Raji (cell line): ENCODE measurements around the gene DDX20.

Experiments used
- POLR2A ChIP-seq: IDR thresholded peaks from 2 replicates; pipeline ENCODE4 v1.6.1; 2011; ENCODE audit warnings: low read depth, low read length, control low read depth; ENCODE audit not compliant: insufficient read depth

DDX20 gene

DNA sequence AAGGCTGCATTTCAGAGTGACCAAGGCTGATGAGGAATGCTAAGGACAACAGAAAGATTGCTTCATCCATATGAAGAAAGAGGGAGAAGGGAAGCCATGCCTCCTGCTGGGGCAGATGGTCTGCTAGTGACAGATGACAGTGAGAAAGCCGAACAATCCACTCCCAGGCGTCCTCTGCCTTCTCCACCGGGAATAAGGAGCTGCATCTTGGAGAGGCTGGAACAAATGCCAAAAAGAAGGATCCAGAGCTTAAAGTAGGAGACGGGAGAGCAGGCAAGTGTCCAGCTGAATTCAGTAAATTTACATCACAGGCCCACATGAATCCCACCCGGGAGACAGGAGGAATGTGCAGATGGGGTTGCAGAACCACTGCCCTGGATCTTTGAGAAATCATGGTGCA, 33.4 kb downstream of the DDX20 start:
- no peak for TF ChIP-seq POLR2A

DNA sequence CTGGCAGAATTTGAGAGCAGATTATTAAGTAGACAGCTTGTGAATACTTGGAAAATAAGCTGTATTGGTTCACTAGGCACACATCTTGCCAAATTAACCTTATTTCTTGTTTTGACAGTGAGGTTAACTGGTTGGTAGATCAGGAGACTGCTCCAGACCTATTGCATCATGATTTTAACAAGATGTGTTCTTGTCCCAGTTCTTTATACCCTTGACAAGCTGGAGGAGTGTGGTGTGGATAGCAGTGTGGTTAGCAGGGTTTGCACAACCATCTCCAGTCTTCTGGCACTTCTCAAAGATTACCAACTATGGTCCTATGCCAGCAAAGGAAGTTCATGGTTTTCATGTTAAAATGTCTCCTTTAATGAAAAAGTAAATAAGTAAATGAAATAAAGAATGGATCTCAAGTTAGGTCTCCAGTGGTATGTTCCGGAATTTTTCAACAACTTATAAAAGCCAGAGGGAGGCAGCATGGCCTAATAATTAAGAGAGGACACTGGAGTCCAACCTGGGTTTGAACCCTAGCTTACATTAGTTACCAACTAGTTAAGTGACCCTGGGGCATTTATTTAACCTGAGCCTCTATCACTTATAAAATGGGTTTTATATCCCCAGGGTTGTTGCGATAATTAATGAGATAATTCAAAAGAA, 34.1 kb downstream of the DDX20 start:
- no peak for TF ChIP-seq POLR2A

- no peak for TF ChIP-seq POLR2A
Observed at GRCh38 chr1:111791776-111792175, 36.1 kb downstream of the DDX20 start.

DNA sequence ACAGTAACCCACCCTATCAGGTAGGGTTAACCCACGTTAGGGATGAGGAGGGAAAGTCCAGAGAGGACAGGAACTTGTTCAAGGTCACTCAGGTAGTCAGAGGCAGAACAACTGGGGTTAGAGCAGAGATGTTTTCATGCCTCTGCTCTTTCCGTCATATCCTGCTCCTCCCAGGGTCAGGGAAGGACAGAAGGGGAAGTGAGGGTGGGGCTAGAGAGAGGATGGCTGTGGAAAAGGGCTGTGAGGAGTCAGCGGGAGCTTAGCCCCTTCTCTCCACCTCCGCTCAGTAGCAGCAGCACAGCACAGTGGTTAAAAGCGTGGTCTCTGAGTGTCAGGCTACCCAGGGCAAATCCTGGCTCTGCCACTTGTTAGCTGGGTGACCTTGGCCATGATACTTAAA, 36.5 kb downstream of the DDX20 start:
- TF ChIP-seq POLR2A: no peak

GRCh38 chr1:111793923-111794322, 38.2 kb downstream of the DDX20 start:
- no peak for TF ChIP-seq POLR2A

DNA sequence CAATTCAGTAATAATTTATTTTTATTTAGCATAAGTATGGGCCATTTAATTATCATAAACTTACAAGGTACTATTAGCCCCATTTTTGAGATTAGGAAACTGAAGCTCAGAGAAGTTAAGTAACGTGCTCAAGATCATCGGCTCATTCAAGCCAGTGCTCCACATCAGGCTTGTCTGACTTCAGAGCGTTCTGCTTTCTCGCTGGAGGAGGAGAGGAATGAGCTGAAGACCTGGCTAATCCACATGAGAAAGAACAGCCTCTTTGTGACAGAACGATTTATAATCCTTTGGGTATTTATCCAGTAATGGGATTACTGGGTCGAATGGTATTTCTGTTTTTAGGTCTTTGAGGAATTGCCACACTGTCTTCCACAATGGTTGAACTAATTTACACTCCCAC, 39.7 kb downstream of the DDX20 start:
- TF ChIP-seq POLR2A: no peak

DNA sequence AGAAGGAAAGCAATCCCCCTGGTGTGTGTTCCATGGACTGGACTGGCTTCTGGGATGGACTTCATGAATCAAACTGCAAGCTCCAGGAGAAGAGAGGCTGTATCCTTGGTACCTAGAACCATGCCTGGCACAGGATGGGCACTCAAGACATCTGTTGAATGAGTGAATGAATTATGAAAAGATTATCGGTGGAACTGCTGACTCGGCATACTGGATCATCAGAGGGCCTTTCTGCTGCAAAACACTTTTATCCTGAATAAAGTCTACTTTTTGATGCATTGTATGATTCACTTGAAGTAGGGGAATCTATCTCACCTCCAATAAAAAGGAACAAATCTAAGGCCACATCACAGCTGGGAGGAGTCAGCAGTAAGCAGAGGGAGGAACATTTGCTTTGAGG, 42.9 kb downstream of the DDX20 start:
- TF ChIP-seq POLR2A: no peak

DNA sequence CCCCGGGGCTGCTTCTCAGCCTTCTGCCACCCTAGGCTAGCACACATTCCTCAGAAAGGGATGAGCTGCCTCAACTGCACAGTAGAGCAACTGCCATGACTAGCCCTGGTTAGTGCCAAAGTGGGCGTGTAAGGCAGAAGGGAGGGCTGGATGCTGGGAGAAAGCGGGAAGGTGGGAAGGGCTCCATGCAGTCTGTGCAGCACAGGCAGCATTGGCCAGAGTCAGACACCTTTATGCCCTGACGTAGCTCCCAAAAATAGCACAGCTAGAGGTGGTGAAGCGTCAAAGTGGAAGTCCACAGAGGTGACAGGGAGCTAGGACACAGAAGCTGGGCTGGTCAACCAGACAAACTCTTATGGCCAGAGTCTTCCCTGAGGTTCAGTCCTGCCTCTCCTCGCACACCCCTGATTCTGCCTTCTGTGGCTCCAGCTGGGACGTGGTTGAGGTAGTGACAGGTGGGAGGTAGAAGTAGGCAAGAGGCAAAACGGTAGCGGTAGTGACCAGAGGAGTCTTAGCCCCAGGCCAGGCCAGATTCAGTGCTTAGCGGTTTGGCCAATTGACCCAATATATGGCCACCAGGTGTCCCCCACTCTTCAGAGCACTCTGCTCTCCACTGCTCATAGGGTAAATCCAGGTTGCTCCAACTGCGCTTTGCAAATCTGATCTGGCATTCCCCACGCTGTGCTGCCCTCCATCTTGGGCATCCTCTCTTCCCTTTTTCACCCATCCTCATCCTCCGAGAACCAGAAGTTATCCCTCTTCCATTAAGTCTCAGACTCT, 45.6 kb downstream of the DDX20 start:
- TF ChIP-seq POLR2A: no peak

- TF ChIP-seq POLR2A: no peak
Observed at GRCh38 chr1:111802110-111802509, 46.4 kb downstream of the DDX20 start.

GRCh38 chr1:111802984-111803383, 47.3 kb downstream of the DDX20 start:
- no peak for TF ChIP-seq POLR2A

GRCh38 chr1:111803951-111804350, 48.2 kb downstream of the DDX20 start:
- TF ChIP-seq POLR2A: no peak

- TF ChIP-seq POLR2A: no peak
Observed at GRCh38 chr1:111804776-111805175, 49.1 kb downstream of the DDX20 start.

GRCh38 chr1:111805251-111805650, 49.5 kb downstream of the DDX20 start:
- no peak for TF ChIP-seq POLR2A

DNA sequence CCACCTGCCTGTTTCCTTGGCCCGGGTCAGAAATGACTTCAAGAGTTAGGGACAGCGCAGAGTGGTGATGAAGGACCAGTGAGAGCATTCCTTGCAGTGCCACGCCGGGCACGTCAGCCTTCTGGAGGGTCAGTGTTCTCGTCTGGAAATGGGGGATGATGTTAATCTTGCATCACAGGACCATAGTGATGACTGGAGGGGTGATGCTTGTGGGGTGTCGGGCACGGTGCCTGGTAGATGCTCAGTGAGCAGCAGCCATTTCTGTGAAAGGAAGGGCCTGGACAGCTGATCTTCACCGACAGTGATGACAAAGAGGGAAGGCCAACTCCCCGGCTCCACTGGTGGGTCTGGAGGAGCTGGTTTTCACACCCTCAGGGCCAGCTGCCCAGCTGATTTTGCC, 56.2 kb downstream of the DDX20 start:
- no peak for TF ChIP-seq POLR2A

- TF ChIP-seq POLR2A: no peak
Observed at GRCh38 chr1:111812306-111812705, 56.6 kb downstream of the DDX20 start.

DNA sequence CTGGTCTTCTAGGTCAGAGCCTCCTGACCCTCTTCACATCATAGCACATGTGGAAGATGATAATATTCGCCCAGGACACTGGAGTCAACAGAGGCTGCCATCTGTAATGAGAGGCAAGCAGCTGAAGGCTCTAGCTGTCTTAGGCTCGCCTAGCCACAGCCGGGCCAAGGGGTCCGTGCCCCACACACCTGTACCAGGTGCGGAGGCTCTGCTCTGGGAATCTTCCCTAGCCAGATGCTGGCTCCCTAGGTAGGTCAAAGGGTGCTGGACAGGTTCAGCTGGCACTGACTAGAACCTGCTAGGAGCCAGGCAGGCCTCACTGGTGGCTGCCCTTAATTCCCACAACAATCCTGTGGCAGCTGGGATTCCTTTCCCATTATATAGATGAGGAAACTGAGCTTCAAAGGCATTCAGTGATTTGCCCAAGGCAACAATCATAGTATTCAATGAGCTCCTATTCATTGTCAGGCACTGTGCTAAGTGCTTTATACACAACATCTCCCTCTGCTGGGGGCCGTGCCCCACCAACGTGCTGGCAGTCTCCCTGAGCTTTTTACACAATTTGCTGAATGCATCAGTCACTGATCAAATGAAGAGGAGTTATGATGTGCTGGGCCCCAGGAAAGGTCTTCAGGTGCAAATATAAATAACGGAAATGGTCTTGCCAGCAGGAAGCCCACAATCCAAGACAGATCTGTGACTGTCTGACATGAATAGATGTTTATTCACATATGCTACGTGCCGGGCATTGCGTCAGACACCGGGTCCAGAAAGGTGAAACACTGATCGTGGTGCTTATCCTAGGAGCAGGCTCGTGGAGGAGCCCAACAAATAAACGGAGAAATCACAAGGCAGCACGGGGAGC, 58.0 kb downstream of the DDX20 start:
- TF ChIP-seq POLR2A: no peak
